Epidermal melanocyte (primary cell): Measurements from ENCODE around the gene CHSY1.
"Not testable (repeated sequence)": the region's sequence is repeated elsewhere in the genome, so short reads cannot be mapped to it uniquely, and the experiment has no call there.

ENCODE experiments used
- DNase-seq: peaks from one replicate; pipeline ENCODE4 v3.0.0; 2011; ENCODE audit warnings: low spot score; ENCODE audit not compliant: insufficient read length

CHSY1 gene

DNA sequence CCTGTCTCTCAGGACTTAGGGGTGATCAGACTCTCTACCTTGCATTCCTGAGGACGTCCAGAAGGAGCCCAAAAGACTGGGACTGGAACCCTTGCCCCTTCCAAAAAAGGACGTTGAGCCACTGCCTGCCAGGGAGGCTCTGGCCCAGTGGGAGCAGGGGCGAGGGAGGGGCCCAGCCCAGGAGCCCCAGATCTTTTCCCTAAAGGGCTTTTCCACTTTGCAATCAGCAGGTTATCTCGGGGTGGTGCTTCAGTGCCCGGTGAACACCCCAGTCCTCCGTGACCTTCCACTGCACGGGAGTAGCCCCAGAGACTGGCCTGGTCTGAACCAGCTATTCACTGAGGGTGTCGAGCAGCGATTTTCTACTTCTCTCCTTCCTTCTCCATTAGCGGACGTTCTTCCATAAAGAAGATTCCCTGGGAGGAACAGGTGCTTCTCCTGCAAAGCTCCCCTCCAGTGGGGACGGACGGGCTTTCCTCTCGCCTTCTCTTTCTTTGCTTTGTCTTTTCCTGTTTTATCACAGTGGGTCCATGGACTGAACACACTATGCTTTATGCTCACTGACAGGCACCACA, 113.7 kb downstream of the CHSY1 start:
- no peak for DNase-seq

DNA sequence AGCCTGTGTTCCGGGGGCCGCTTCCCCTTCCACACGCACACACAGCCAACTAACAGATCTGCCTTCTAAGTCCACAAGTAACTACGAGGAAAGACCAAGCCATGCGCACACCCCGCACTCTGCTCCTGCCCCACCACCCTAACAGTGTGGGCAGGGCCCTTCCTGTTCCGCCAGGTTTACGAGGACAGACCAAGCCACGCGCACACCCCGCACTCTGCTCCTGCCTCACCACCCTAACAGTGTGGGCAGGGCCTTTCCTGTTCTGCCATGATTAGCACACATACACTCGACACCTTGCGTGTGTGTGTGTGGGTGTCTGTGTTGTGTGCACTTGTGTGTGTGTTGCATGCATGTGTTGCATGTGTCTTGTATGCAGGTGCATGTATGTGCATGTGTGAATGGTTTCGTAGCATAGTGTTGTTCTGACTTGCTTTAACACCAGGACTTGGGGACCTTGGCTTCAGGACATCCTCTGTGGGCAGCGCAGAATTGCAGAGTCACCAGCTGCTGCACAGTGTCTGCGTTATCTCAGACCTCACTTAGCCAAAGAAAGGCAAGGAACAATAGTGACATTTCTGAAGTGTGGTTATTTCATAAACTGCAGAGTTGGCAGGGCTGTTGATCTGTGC, 114.4 kb downstream of the CHSY1 start:
- DNase-seq = no peak

GRCh38 chr15:101136381-101137268, 115.2 kb downstream of the CHSY1 start:
- no peak for DNase-seq

DNA sequence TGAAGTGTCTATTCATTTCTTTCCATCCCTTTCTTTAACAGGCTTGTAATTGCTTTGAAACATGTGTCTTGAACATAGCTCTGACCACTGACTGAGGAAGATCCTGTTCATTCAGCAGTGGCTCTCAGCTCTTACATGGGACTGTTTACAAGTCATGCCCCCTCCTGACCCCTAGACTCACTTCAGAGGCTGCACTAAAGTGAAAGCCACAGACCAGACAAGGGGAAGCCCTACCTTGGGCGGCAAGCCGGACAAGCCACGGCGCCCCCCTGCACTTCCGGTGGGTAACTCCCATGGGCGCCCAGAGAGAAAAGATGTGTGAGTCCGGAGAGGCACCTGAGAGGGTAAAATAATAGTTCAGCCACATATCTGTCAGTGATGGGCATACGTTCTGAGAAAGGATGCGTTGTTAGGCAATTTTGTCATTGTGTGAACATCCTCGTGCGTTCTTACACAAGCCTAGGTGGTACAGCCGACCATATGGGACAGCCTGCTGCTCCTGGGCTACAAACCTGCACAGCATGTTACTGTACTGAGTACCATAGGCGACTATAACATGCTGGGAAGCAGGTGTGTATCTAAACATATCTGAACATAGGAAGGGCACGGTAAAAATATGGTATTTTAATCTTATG, 116.2 kb downstream of the CHSY1 start:
- no peak for DNase-seq

DNA sequence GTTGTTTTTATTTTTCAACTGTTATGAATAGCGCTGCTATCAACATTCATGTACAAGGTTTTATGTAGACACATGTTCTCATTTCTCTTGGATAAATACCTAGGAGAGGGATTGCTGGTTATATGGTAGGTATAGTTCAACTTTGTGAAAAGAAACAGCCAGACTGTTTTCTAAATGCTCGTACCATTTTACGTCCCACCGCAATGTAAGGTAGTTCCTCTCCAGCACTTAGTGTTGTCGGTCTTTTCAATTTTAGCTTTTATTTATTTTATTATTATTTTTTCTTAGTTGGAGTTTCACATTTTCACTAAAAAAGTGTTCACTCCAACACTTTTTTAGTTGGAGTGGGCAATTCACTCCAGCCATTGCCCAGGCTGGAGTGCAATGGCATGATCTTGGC, 117.1 kb downstream of the CHSY1 start:
- no peak for DNase-seq

- DNase-seq = no peak
Observed at GRCh38 chr15:101133751-101134261, 118.0 kb downstream of the CHSY1 start.

- DNase-seq = no peak
Observed at GRCh38 chr15:101133181-101133460, 118.7 kb downstream of the CHSY1 start.

GRCh38 chr15:101132390-101133180, 119.3 kb downstream of the CHSY1 start:
- DNase-seq = no peak

- DNase-seq = no peak
Observed at GRCh38 chr15:101131489-101132389, 120.1 kb downstream of the CHSY1 start.

- no peak for DNase-seq
Observed at GRCh38 chr15:101129851-101130380, 121.9 kb downstream of the CHSY1 start.

DNA sequence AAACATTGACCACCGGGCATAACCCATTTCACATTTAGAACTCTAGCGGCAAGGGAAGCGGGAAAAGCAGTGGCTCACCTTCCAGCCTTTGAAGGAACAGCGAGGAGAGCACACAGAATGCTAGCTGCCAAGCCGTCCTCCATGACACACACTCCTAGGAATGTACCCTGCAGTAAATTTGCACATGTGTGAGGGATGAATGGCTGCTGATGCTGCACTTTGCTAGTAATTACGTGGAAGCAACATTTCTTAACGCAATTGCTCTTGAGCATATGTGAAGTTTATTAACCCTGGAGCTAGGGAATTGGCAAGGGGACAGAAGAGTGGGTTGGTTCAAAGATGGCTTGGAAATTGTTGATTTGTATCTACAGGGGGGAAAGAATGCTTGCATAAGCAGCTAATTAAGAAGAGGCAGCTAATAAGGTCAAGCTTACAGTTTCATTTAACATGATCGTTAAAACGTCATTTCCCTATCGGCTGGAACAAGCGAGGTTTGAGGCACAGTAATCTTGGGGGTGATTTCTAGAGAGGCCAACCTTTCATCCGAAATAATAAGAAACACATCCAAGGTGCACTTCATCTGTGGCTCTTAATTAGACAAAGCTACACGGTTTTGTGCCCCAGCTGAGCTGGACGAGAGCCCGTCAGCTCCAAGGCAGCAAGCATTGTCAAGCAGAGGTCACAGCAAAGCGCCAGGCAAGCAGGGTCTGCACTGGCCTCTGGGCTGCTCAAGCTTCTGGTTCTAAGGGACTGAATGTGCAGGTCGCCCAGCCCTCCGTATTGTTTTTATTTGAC, 123.4 kb downstream of the CHSY1 start:
- DNase-seq = no peak

GRCh38 chr15:101127506-101128076, 124.3 kb downstream of the CHSY1 start:
- DNase-seq = no peak

DNA sequence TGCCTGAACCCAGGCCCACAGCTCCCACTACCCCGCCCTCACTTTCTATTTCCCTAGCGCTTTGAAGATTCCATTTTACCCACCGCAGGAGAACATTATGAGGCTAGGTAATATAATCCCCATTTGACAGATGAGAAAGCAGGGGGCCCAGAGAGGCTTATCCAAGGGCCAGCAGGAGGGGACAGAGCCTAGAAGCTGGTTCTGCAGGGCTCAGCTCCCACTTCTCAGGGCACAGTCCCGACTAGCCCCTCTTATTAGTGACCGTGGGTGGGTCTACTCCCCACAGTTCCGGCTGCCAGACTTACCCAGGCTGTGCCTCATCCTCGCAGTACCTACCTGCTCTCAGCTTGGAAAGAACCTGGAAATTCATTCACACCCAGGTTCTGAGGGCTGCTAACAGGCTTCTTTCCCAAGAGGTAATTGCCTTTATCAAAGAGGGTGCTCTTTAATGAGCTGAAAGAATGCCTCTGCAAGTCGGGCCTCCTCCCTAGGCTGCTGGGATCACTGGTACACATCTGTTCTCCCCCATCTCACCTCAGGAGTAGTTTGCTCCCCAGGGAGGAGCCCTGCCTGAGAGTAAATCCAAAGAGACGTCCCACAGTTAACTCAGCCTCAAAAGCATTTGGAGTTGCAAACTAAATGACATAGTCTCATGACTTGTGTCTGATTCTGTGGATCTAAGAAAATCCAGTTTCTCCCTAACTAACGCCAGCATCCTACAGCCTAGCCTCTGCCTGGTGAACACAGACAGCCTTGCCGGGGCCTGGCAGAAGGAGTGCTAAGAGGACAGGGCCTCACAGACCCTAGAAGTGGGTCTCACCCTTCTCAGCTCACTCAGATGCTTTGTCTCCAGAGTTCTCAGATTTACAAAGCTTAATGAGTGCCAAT, 125.0 kb downstream of the CHSY1 start:
- DNase-seq = no peak

GRCh38 chr15:101125881-101126428, 125.9 kb downstream of the CHSY1 start:
- DNase-seq = not testable (repeated sequence)
